GM19099 (cell line): ENCODE measurements around the gene MICU1.

Source experiments
- POLR2A ChIP-seq: IDR thresholded peaks from 3 replicates; pipeline ENCODE4 v1.6.1; 2011; ENCODE audit warnings: low read depth; ENCODE audit not compliant: insufficient read length; ENCODE audit errors: extremely low read depth

MICU1 gene

GRCh38 chr10:72598769-72599701 is 26.8 kb downstream of the MICU1 start:
- TF ChIP-seq POLR2A, result no peak

GRCh38 chr10:72597897-72598296 is 28.0 kb downstream of the MICU1 start:
- TF ChIP-seq POLR2A, result no peak

DNA sequence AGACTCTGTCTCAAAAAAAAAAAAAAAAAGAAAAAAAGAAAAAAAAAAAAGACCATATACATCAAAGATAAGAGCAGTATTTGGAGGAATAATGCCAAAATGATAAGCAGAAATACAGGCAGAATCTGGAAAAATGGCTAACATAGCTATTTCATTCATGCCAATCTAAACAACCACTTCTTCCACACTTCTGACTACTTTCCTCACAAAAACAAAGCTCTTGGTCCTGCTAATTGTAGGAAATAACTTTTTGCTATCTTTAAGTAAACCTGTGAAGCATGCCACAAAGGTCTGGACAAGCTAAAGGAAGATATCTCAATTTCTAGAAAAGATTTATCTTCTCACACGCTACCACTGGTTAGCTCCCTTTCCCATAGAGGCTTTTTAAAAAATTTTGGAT is 30.4 kb downstream of the MICU1 start:
- TF ChIP-seq POLR2A, result no peak

DNA sequence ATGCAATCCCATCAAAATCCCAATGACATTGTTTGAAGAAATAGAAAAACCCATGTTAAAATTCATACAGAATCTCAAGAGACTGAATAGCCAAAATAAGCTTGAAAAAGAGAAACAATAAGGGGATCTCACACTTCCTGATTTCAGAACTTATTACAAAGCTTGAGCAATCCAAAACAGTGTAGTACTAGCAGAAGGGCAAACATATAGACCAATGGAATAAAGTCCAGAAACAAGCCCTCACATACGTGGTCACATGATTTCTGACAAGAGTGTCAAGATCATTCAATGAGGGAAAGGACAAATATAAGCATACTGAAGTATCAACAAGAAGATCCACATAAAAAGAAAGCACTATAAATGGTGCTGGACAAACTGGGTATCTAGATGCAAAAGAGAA is 31.9 kb downstream of the MICU1 start:
- TF ChIP-seq POLR2A, result no peak

- no peak for TF ChIP-seq POLR2A
Measured at GRCh38 chr10:72588266-72588665, 37.6 kb downstream of the MICU1 start.

DNA sequence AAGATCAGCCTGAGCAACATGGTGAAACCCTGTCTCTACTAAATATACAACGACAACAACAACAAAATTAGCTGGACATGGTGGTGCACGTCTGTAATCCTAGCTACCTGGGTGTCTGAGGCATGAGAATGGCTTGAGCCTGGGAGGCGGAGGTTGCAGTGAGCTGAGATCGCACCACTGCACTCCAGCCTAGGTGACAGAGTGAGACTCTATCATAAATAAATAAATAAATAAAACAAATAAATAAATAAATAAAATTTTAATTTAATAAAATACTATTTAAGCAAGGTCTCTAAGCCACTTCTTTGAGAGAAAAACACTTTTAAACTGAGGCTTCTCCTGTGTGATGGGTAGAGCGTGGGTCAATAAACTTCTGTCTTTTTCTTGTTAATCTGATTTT is 38.3 kb downstream of the MICU1 start:
- no peak for TF ChIP-seq POLR2A

- no peak for TF ChIP-seq POLR2A
Measured at GRCh38 chr10:72574636-72575035, 51.2 kb downstream of the MICU1 start.

DNA sequence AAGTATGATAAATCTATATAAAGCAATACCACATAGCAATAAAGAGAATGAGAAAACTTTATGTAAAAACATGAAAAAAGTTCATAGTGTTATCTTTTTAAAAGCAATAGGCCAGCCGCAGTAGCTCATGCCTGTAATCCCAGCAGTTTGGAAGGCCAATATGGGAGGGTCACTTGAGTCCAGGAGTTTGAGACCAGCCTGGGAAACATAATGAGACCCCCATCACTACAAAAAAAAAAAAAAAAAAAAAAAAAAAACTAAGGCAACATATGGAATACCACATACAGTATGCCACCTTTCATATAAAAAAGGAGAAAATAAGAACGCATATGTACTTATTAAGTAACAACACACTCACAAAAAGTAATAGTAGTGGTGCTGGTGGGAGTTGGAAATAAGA is 52.8 kb downstream of the MICU1 start:
- no peak for TF ChIP-seq POLR2A

DNA sequence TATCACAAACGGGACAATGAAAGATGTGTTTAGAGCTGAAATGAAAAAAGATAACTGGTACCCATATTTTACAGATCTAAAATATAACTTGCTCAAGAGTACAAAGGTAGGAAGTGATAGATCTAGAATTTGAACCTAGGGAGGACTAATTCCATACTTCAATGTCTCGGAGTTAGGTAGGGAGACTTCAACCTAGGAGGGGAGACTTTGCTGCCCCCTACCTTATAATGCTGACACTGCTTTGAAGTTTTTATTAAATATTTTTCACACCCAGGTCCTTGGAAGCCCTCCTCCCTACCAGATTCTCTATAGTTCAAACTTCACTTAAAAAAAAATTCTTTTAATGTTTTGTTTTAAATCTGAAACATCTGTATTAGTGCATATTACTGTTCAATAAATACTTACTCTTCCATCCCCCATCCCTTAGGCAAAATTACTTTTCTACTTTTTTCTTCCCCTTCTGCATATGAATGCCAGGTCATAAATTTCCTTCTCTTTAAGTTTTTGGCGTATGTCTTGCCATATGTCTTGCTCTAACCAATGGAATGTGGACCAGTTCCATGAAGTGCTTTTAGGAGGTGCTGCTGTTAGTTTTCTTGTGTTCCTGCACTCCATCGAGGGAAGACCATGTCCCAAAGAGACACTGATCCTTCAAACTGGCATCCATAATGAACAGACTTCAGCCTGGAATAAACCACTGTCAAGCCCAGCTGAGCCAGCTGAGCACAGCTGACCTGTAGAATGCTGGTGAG is 57.8 kb downstream of the MICU1 start:
- TF ChIP-seq POLR2A, result no peak

DNA sequence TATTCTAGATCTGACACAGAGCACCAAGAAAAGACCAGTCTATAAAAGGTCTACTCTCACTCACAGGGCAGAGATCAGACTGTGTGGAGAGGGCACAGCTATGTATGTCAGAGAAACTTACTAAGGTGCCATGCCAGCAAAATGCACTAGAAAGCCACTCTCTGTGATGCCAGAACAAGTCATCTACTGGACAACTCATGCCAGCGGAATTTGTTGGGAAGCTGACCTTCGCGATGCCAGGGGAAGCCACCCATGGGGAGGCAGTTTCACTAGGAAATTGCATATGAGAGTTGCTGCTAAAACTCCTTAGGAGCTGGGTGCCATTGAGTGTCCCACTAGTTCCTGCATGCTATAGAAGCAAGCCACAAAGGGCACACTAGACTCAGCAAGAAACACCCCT is 58.5 kb downstream of the MICU1 start:
- no peak for TF ChIP-seq POLR2A

GRCh38 chr10:72564596-72564995 is 61.3 kb downstream of the MICU1 start:
- TF ChIP-seq POLR2A, result no peak

DNA sequence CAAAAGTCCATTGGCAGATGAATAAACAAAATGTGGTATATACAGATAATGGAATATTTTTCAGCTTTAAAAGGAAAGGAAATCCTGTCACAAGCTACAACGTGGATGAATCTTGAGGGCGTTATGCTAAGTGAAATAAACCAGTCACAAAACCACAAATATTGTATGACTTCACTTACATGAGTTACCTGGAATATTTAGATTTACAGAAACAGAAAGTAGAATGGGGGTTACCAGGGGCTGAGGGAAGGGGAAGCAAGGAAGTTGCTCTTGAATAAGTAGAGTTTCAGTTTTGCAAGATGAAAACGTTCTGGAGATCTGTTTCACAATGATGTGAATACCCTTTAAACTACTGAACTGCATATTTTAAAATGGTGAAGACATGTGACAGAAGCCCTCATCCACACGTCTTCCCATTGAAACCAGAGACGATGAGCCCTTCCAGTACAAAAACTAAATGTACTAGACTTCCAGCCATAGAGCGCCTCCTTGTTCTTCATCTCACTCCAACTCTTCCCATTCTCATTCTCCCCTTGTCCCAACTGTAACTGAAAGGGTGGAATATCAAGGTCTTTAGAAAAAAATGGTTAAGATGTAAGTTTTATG is 62.4 kb downstream of the MICU1 start:
- TF ChIP-seq POLR2A, result no peak

DNA sequence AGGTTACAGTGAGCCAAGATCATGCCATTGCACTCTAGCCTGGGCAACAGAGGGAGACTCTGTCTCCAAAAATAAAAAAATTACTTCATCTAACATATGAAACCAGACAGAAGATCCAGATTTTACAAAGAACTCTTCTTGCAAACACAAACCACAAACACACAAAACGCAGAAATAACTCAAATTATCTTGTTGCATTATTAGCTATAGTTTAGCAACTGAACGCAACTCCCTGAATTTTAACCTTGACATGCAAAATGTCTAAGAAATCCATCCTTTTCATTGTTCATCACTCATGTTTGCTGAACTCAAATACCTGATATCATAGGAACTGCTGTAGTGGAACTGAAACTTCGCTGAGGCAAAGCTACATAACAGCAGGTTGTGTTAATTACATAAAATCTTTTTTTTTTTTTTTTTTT is 64.1 kb downstream of the MICU1 start:
- TF ChIP-seq POLR2A, result no peak

DNA sequence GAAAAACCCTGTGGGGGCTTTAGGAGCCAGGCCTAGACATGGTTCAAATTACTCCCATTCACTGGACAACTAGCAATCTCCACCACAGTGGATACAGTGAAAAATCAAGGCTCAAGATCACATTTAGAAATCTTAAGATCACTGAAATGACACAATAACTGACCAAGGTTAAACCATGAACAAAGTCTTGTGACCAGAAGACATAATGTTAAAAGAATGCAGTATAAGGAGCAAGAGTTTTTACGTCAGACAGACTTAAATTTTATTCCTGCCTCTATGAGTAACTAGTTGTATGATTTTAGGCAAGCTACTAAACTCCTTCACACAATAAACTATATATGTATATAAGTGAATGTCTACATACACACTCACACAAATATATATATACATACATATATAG is 68.5 kb downstream of the MICU1 start:
- TF ChIP-seq POLR2A, result no peak

DNA sequence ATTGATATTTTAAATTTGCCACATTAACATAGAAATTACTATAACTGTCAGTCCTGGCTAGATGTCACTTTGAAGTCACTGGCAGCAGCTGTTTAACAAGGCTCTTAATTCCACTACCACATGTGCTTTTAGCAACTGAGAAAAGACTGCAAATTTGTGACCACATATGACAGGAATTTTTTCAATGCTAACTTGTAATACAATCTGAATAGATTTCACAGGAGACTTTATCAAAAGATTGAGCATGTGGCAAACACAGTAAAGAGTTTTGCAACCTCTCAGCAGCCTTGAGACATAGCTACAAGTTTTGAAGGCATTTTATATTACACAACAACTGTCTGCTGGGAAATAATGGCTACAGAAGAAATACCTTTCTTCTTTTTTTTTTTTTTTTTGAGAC is 73.0 kb downstream of the MICU1 start:
- no peak for TF ChIP-seq POLR2A

DNA sequence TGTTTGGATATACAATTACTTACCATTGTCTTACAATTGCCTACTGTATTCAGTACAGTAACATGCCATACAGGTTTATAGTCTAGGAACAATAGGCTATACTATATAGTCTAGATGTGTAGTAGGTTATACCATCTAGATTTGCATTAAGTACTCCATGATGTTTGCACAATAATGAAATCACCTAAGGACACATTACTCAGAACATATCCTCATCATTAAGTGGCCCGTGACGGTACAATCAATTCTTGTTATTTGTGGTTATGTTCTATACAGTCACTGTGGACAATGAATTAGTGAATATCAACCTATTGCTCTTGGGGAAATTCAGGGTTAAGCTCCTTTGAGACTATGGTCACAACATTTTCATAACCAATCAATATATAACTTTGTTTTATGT is 75.6 kb downstream of the MICU1 start:
- TF ChIP-seq POLR2A, result no peak
